OCI-LY7 (cell line): ENCODE results near the gene SPTBN2. TPM values are rescaled to one million over a fixed set of nuclear protein-coding genes. Genes with fewer than 3 reads are reported as not detected.

Experiments used
- BruUV-seq: library from RNA; stranded (reverse); fragments of 400-500 nt; replicated peaks from 2 replicates; lab custom pipeline; 2021; lab: Mats Ljungman, UMichigan
- CTCF ChIA-PET: fragments of 300-600 bp; sonication (Branson Sonifier 250); formaldehyde crosslinking; loops from one replicate; lab custom pipeline; 2022; ENCODE audit warnings: antibody characterized with exemption; ENCODE audit not compliant: unreplicated experiment; lab: Charles Lee
- POLR2A ChIA-PET: fragments of 300-600 bp; sonication (Branson Sonifier 250); formaldehyde crosslinking; loops from one replicate; lab custom pipeline; 2022; ENCODE audit warnings: antibody characterized with exemption; lab: Charles Lee
- DNase-seq: peaks from one replicate; pipeline ENCODE4 v3.0.0-alpha.2; 2015; ENCODE audit warnings: low spot score
- H2AFZ ChIP-seq: fragments of 200-600 bp; sonication (generic), shearing (Covaris generic); 2 replicates; pipeline ENCODE4 v1.6.1; 2014; ENCODE audit warnings: mild to moderate bottlenecking, antibody characterized with exemption, low read length, moderate library complexity
- H3K27ac ChIP-seq: fragments of 200-600 bp; sonication (generic); 2 replicates; pipeline ENCODE4 v1.5.1; 2014; ENCODE audit warnings: mixed run types, low read depth, mild to moderate bottlenecking, moderate library complexity, low read length, inconsistent platforms; ENCODE audit not compliant: poor library complexity, severe bottlenecking
- H3K36me3 ChIP-seq: fragments of 200-600 bp; sonication (generic); 2 replicates; pipeline ENCODE4 v1.6.1; 2014; ENCODE audit warnings: mild to moderate bottlenecking, antibody characterized with exemption, low read length, moderate library complexity, mixed read lengths; ENCODE audit not compliant: insufficient read depth
- H3K4me1 ChIP-seq: fragments of 200-600 bp; sonication (generic); 2 replicates; pipeline ENCODE4 v1.5.1; 2014; ENCODE audit warnings: mild to moderate bottlenecking, low read length; ENCODE audit not compliant: insufficient read depth, poor library complexity, severe bottlenecking
- H3K4me2 ChIP-seq: fragments of 200-600 bp; sonication (generic); 2 replicates; pipeline ENCODE4 v1.6.1; 2014; ENCODE audit warnings: mild to moderate bottlenecking, low read length
- H3K4me3 ChIP-seq: fragments of 200-600 bp; sonication (generic); 2 replicates; pipeline ENCODE4 v1.5.1; 2014; ENCODE audit warnings: mild to moderate bottlenecking, low read depth, low read length; ENCODE audit not compliant: poor library complexity, severe bottlenecking
- H3K79me2 ChIP-seq: fragments of 200-600 bp; sonication (generic); 2 replicates; pipeline ENCODE4 v1.6.1; 2016; ENCODE audit warnings: low read depth, mild to moderate bottlenecking, low read length, moderate library complexity, mixed read lengths; ENCODE audit not compliant: insufficient read depth
- H3K9me2 ChIP-seq: fragments of 200-600 bp; sonication (generic); 2 replicates; pipeline ENCODE4 v1.6.1; 2016; ENCODE audit warnings: mild to moderate bottlenecking, low read length, mixed read lengths; ENCODE audit not compliant: insufficient read depth
- H3K9me3 ChIP-seq: fragments of 200-600 bp; sonication (generic); 2 replicates; pipeline ENCODE4 v1.6.1; 2014; ENCODE audit warnings: mild to moderate bottlenecking, mixed run types, low read length, mixed read lengths
- H4K20me1 ChIP-seq: fragments of 200-600 bp; sonication (generic); 2 replicates; pipeline ENCODE4 v1.6.1; 2014; ENCODE audit warnings: mild to moderate bottlenecking, antibody characterized with exemption, low read length, moderate library complexity, mixed read lengths; ENCODE audit not compliant: insufficient read depth
- CTCF ChIP-seq: fragments of 200-600 bp; sonication (generic); conservative IDR thresholded peaks from 2 replicates; pipeline ENCODE4 v1.5.1; 2014; ENCODE audit warnings: mild to moderate bottlenecking, antibody characterized with exemption, low read length, moderate library complexity, mixed read lengths
- EZH2phosphoT487 ChIP-seq: fragments of 200-600 bp; sonication (generic); IDR thresholded peaks from 2 replicates; pipeline ENCODE4 v1.6.1; 2018; ENCODE audit warnings: low read depth, borderline replicate concordance, mild to moderate bottlenecking, mixed run types, antibody characterized with exemption, low read length, moderate library complexity, mixed read lengths
- intact Hi-C: fragments of 100-400 bp; cut with micrococcal nuclease; formaldehyde crosslinking; loops from one replicate; pipeline ENCODE4 v1.10.0; 2022; ENCODE audit not compliant: unreplicated experiment
- total RNA-seq, 2 experiments: library from RNA; depleted of rRNA in 1 of 2; stranded (reverse); fragments of >200 nt in 1 of 2; shearing (Covaris generic) in 1 of 2; gene quantifications; 2 replicates each; pipeline ENCODE4 v1.2.3, GENCODE V29; 2014 to 2022

Gene SPTBN2
- total RNA-seq, 2 experiments from 2014 or later: 16.2 to 25.2 TPM

GRCh38 chr11:66665369-66665768 lies 63.6 kb downstream of the SPTBN2 start:
- peaks cover 90% of the 10 kb centered on the region for H3K36me3 ChIP-seq
- CTCF ChIA-PET: no interaction called here
- no peaks in the 10 kb centered on the region for H3K9me3 ChIP-seq
- no peaks in the 10 kb centered on the region for H4K20me1 ChIP-seq
- BruUV-seq: no TSS peak
- peaks cover 4% of the 10 kb centered on the region for H3K4me1 ChIP-seq
- no peak for TF ChIP-seq EZH2phosphoT487
- POLR2A ChIA-PET: no interaction called here
- H3K4me3 ChIP-seq: no peak overlapping the region
- H3K9me2 ChIP-seq: no peaks in the 10 kb centered on the region
- no peak overlapping the region for H3K27ac ChIP-seq
- no peak overlapping the region for H3K4me2 ChIP-seq
- DNase-seq: no peak
- H3K79me2 ChIP-seq: peaks cover 34% of the 10 kb centered on the region
- intact Hi-C loops: no loop called here
- H2AFZ ChIP-seq: no peak overlapping the region

- Histone ChIP-seq H3K4me2 (no peak overlapping the region), H3K79me2 (peaks cover 40% of the 10 kb centered on the region), H3K9me3 (no peaks in the 10 kb centered on the region), H3K27ac (no peak overlapping the region), H3K4me1 (peaks cover 16% of the 10 kb centered on the region), H3K9me2 (no peaks in the 10 kb centered on the region), H3K4me3 (no peak overlapping the region), H4K20me1 (no peaks in the 10 kb centered on the region), H2AFZ (no peak overlapping the region), H3K36me3 (peaks cover 91% of the 10 kb centered on the region)
- DNase-seq: no peak
- TF ChIP-seq CTCF: no peak
- no peak for TF ChIP-seq EZH2phosphoT487
- intact Hi-C loops: no loop called here
- ChIA-PET CTCF (no interaction called here), POLR2A (interaction anchor here (0.6 to 1.1 kb wide), 2 partner anchors 10 to 180 kb away, joined by 3 to 4 read pairs; no protein-coding TSS in a partner anchor)
- BruUV-seq: no TSS peak
Observed at GRCh38 chr11:66663741-66664296, 65.2 kb downstream of the SPTBN2 start.

- Histone ChIP-seq H3K79me2 (peaks cover 44% of the 10 kb centered on the region), H2AFZ (no peak overlapping the region), H3K36me3 (peaks cover 83% of the 10 kb centered on the region), H3K9me3 (no peaks in the 10 kb centered on the region), H3K9me2 (no peaks in the 10 kb centered on the region), H3K4me2 (peak overlapping the region; percentile 61), H4K20me1 (no peaks in the 10 kb centered on the region), H3K4me3 (peak overlapping the region; percentile 33), H3K4me1 (peaks cover 24% of the 10 kb centered on the region), H3K27ac (peak overlapping the region; percentile 65)
- intact Hi-C loops: no loop called here
- BruUV-seq: no TSS peak
- TF ChIP-seq CTCF (no peak), EZH2phosphoT487 (no peak)
- ChIA-PET CTCF (interaction anchor here (0.7 kb wide), 1 partner anchor 21 kb away, joined by 7 read pairs; no protein-coding TSS in a partner anchor), POLR2A (interaction anchor here (0.6 to 2.8 kb wide), 8 partner anchors 11 to 193 kb away, joined by 3 to 17 read pairs (median 6); partner anchors contain the start of genes RBM14 and RBM4)
- peak; percentile 47 for DNase-seq
Observed at GRCh38 chr11:66659763-66660162, 69.3 kb downstream of the SPTBN2 start.
